ENCODE results near the gene SWSAP1. TPM values are rescaled to one million over a fixed set of nuclear protein-coding genes. Genes with fewer than 3 reads are reported as not detected.

The SWSAP1 gene
- 4.6 and 4.8 TPM in 2 replicates for total RNA-seq (2021)
- Bru-seq, nascent RNA, result percentile 59 among the genes with signal in this experiment
- BruChase-seq, experiment 1, labeled RNA remaining after a 2-hour chase, result percentile 57 among the genes with signal in this experiment
- BruChase-seq, experiment 2, labeled RNA remaining after a 6-hour chase, result percentile 65 among the genes with signal in this experiment
- long read RNA-seq, transcript SWSAP1-201 (2 exons, 1,684 nt), result major isoform, 11 of 19 reads
- long read RNA-seq, partial matches to known transcripts, result 0 of 19 reads
- long read RNA-seq, other reads (novel, unspliced or antisense), result 8 of 19 reads

GRCh38 chr19:11374433-11375142 lies at the start of gene SWSAP1:
SWSAP1 (plus strand) TSS chr19:11374666; CDS start chr19:11374681, 15 bp downstream.
- ChIA-PET CTCF (interaction anchor here (0.5 to 1.9 kb wide), 5 partner anchors 9 to 1041 kb away, joined by 3 to 9 read pairs (median 4); no protein-coding TSS in a partner anchor), POLR2A (ENCODE audit: unreplicated experiment) (interaction anchor here (0.6 to 1.0 kb wide), 12 partner anchors 17 to 475 kb away, joined by 3 to 33 read pairs (median 5); partner anchors contain the start of genes ECSIT, ODAD3 and PRKCSH)
- Histone ChIP-seq H3K9me3 (ENCODE audit: insufficient read depth, low read depth) (no peaks in the 10 kb centered on the region), H3K4me1 (replicated peaks; ENCODE audit: insufficient read depth) (peaks cover 44% of the 10 kb centered on the region), H3F3A (ENCODE audit: insufficient read depth, low read depth) (peaks cover 38% of the 10 kb centered on the region), H3K9me2 (ENCODE audit: insufficient read depth) (no peaks in the 10 kb centered on the region), H3K4me2 (peak within 1 kb of the TSS; percentile 90), H3K27me3 (ENCODE audit: insufficient read depth, low read depth) (no peaks in the 10 kb centered on the region), H3K79me2 (ENCODE audit: low read depth) (peaks cover 22% of the 10 kb centered on the region), H3K27ac (peak within 1 kb of the TSS; percentile 75), H4K20me1 (ENCODE audit: insufficient read depth) (no peaks in the 10 kb centered on the region), H3K4me3 (peak within 1 kb of the TSS; percentile 62), H2AFZ (peak within 1 kb of the TSS; percentile 80), H3K36me3 (ENCODE audit: low read depth) (no peaks in the 10 kb centered on the region)
- DNase-seq, result peak; percentile 97 to 99
- TF ChIP-seq CTCF (conservative IDR thresholded peaks at IDR 0.05) (no peak), EZH2 (IDR thresholded peaks at IDR 0.05; ENCODE audit: low read depth) (no peak)
- BruUV-seq (replicated peaks), result TSS peak; percentile 75
- intact Hi-C loops (cut with micrococcal nuclease; ENCODE audit: unreplicated experiment), result loop anchor here (1.0 to 5.0 kb wide), 5 partner anchors 20 to 80 kb away; partner anchors contain the start of genes CCDC159, ODAD3, PLPPR2 and PRKCSH

GRCh38 chr19:11324748-11325389 lies 49.6 kb upstream of the SWSAP1 start:
- POLR2A ChIA-PET (ENCODE audit: unreplicated experiment), result interaction anchor here (0.6 kb wide), 1 partner anchor 111 kb away, joined by 5 read pairs; the partner anchor contains the start of gene PRKCSH
- BruUV-seq (replicated peaks), result no TSS peak
- no peak overlapping the region; the same call in 1 of the 2 replicates for H3K4me3 ChIP-seq

More at GRCh38 chr19:11324748-11325389, 49.6 kb upstream of the SWSAP1 start:
- Histone ChIP-seq H3F3A (ENCODE audit: insufficient read depth, low read depth) (peaks cover 42% of the 10 kb centered on the region), H3K4me1 (replicated peaks; ENCODE audit: insufficient read depth) (peaks cover 36% of the 10 kb centered on the region), H3K36me3 (ENCODE audit: low read depth) (no peaks in the 10 kb centered on the region; the same call in 1 of the 2 replicates), H3K27ac (peak overlapping the region; percentile 73), H3K4me2 (peak overlapping the region; percentile 70), H3K27me3 (ENCODE audit: insufficient read depth, low read depth) (no peaks in the 10 kb centered on the region), H3K9me2 (ENCODE audit: insufficient read depth) (no peaks in the 10 kb centered on the region), H3K79me2 (ENCODE audit: low read depth) (no peaks in the 10 kb centered on the region), H2AFZ (no peak overlapping the region), H3K9me3 (ENCODE audit: insufficient read depth, low read depth) (no peaks in the 10 kb centered on the region), H4K20me1 (ENCODE audit: insufficient read depth) (no peaks in the 10 kb centered on the region)
- intact Hi-C loops (cut with micrococcal nuclease; ENCODE audit: unreplicated experiment), result loop anchor here (2.0 kb wide), 1 partner anchor 22 kb away; the partner anchor contains the start of genes CCDC159 and TMEM205
- CTCF ChIA-PET, result no interaction called here
- no peak for TF ChIP-seq EZH2 (IDR thresholded peaks at IDR 0.05; ENCODE audit: low read depth)
- TF ChIP-seq CTCF (conservative IDR thresholded peaks at IDR 0.05), result no peak
- no peak for DNase-seq
